ENCODE measurements around the gene TFEC.
A peak's percentile ranks its signal among the peaks of the same experiment; 100 is the strongest.
"Not testable (repeated sequence)": the region's sequence is repeated elsewhere in the genome, so short reads cannot be mapped to it uniquely, and the experiment has no call there.

Gene TFEC

GRCh38 chr7:115929736-115930135, 100.8 kb downstream of the TFEC start:
- DNase-seq (ENCODE audit: low read depth, low spot score): not testable (repeated sequence)

- DNase-seq (ENCODE audit: low read depth, low spot score): no peak
Measured at GRCh38 chr7:115924411-115924810, 106.2 kb downstream of the TFEC start.

- DNase-seq (ENCODE audit: low read depth, low spot score): no peak
Measured at GRCh38 chr7:115920367-115920766, 110.2 kb downstream of the TFEC start.

GRCh38 chr7:115914951-115915350, 115.6 kb downstream of the TFEC start:
- no peak for DNase-seq (ENCODE audit: low read depth, low spot score)

GRCh38 chr7:115911465-115911864, 119.1 kb downstream of the TFEC start:
- no peak for DNase-seq (ENCODE audit: low read depth, low spot score)

DNA sequence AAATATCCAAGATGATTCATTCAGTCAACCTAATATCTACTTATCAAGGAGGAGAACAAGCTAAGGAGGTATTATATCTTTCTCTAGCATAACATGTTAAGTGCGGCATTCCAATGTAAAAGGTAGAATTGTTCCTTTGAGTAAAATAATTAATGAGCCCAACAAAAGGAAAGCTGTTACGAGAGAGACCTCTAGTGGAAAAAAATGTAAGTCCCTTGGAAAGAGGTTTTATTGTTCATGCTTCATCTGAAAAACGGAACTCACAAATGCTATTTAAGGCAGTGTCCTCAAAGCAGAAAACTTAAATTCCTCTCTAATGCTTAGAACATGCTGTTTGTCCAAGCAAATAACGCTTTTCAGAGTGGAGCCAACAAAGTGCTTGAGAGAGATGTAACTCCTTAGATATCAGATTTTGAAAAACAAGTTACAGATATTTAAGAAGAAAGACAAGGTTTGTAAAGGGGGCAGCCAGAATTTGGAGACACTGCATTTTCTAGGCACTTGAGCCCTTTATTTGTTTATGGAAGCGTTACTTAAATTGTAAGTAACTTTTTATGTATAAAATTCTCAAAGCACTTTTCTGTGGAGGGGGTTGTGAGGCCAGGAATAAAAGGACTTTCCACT, 119.9 kb downstream of the TFEC start:
- DNase-seq (ENCODE audit: low read depth, low spot score): peak; percentile 30

DNA sequence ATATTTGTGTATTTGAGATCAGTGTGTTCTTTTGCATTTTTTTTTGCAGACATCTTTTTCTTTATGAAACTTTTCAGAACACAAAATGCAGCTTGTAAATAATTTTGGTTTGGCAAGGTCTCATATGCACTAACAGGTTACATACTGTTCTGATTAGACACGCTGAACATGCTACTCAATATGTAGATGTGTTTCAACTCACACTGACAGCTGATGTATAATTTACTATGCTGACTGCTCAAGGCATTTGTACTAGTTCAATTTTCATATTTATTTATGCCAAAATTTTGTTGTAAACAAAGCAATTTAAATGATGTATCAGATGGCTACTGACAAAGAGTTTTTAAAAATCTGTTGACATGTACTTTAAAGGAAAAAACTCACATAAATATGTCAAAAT, 123.8 kb downstream of the TFEC start:
- DNase-seq (ENCODE audit: low read depth, low spot score): no peak

GRCh38 chr7:115889669-115889984, 140.9 kb downstream of the TFEC start:
- no peak for DNase-seq (ENCODE audit: low read depth, low spot score)

DNA sequence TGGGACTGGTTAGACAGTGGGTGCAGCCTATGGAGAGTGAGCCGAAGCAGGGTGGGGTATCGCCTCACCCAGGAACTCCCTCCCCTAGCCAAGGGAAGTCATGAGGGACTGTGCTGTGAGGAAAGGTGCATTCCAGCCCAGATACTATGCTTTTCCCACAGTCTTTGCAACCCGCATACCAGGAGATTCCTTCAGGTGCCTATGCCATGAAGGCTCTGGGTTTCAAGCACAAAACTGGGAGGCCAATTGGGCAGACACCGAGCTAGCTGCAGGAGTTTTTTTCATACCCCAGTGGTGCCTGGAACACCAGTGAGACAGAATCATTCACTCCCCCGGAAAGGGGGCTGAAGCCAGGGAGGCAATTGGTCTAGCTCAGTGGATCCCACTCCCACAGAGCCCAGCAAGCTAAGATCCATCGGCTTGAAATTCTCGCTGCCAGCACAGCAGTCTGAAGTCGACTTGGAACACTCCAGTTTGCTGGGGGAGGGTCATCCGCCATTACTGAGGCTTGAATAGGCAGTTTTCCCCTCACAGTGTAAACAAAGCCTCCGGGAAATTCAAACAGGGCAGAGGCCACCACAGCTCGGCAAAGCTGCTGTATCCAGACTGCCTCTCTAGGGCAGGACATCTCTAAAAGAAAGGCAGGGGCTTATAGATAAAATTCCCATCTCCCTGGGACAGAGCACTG, 141.4 kb downstream of the TFEC start:
- DNase-seq (ENCODE audit: low read depth, low spot score): no peak

- DNase-seq (ENCODE audit: low read depth, low spot score): no peak
Measured at GRCh38 chr7:115885550-115885949, 145.0 kb downstream of the TFEC start.
